Measurements from ENCODE around the gene PEX14. TPM values are rescaled to one million over a fixed set of nuclear protein-coding genes. Genes with fewer than 3 reads are reported as not detected.

PEX14 gene
- total RNA-seq, 1 donor, result 17.3 TPM

- H3K4me3 ChIP-seq (ENCODE audit: low read depth, low read length), result no peak overlapping the region
- DNase-seq (ENCODE audit: low read depth), result no peak
- no peak for TF ChIP-seq CTCF (IDR thresholded peaks at IDR 0.05; ENCODE audit: insufficient read depth, low read depth, low read length)
Measured at GRCh38 chr1:10534519-10534918, 59.8 kb downstream of the PEX14 start.

GRCh38 chr1:10536133-10536770 is 61.5 kb downstream of the PEX14 start:
- no peak overlapping the region for H3K4me3 ChIP-seq (ENCODE audit: low read depth, low read length)
- TF ChIP-seq CTCF (IDR thresholded peaks at IDR 0.05; ENCODE audit: insufficient read depth, low read depth, low read length), result no peak
- no peak for DNase-seq (ENCODE audit: low read depth)

DNA sequence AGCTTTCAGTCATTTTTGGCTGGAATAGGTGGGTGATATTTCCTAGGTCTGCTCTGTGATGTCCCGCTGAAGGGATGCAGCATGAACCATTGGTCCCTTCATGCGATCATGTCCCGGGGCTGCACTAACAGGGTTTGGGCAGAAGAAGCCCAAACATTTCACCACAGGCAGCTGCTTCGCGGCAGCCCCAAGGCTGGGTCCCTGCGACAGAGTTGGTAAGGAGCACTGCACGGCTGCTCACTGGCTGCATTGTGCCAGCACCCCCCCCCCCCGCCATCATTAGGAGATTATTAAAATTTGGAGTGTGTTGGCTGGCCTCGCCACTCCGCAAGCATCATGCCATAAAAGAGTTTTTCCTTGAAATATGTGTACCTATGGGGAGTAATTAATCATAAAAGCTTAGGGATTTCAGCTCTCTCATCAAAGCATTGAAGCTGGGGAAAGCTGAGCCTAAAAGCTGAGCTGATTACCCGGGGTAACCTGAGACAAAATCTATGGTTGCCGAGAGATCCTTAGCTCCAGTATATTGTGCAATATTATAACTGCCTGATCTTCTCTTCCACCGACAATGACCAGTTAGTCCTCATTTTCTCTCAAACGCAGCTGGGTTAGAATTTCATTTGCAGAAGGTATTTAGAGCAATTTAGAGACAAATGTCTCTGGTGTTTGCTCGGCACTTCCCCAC is 62.5 kb downstream of the PEX14 start:
- no peak overlapping the region for H3K4me3 ChIP-seq (ENCODE audit: low read depth, low read length)
- TF ChIP-seq CTCF (IDR thresholded peaks at IDR 0.05; ENCODE audit: insufficient read depth, low read depth, low read length), result no peak
- no peak for DNase-seq (ENCODE audit: low read depth)

DNA sequence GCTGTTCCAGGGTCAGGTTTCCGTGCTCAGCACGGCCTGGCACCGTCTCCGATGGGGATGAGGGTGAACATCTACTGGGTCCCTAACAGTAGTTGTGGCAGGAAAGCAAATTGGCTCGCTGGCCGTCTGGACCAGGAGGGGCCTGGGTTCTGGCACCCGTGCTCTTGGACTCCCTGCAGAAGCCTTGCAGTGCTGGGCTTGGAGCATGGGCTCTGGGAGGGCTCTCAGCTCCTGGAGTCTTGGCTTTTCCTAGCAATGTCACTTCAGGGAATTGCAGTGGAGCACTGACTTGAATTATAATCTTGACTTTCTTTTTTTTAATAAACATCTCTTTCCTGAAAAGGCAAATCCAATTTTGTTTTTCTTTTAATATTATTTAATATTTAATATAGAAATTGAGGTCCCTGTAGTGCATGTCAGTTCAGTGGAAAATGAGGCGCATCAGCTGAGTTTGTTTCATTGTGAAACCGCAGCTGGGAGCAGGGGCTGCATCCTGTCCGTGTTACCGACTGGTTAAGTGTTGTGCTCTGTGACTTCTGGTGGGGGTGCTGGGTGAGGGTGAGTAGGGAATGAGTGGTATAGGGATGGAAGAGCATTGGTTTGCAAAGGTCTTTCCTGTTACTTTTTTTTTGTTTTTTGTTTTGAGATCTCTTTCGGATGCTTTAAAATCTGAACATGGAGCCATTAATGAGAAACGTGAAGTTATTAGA is 64.1 kb downstream of the PEX14 start:
- H3K4me3 ChIP-seq (ENCODE audit: low read depth, low read length), result no peak overlapping the region
- no peak for TF ChIP-seq CTCF (IDR thresholded peaks at IDR 0.05; ENCODE audit: insufficient read depth, low read depth, low read length)
- DNase-seq (ENCODE audit: low read depth), result no peak

DNA sequence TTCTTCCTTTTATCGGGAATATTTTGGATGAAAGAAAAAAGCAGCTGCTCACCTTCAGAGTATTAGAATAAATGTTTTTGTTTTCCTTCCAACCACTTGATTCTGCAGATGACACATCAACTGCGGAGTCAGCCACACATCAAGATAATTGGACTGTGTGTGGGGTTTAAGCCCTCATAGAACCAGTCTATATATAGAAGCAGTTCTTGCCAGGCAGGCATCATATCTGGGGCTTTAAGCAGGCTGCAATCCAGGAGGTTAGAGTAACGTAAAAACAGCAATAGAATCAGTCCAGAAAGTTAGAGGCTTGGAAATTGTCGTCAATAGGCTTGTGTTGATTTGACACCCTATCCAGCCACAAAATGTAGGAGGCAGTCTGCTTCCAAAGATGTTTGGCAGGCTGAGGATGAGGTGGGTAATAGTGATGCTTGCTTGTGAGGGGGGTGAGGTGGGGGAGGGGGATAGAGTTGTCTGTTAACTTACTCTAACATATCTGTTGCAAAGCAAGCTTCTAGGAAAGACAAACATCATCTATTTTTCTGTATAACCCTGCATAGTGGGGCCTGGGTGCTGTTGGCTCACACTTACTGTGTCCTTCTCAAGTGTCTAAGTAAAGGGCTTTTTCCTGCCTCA is 64.8 kb downstream of the PEX14 start:
- H3K4me3 ChIP-seq (ENCODE audit: low read depth, low read length), result no peak overlapping the region
- DNase-seq (ENCODE audit: low read depth), result no peak
- no peak for TF ChIP-seq CTCF (IDR thresholded peaks at IDR 0.05; ENCODE audit: insufficient read depth, low read depth, low read length)

DNA sequence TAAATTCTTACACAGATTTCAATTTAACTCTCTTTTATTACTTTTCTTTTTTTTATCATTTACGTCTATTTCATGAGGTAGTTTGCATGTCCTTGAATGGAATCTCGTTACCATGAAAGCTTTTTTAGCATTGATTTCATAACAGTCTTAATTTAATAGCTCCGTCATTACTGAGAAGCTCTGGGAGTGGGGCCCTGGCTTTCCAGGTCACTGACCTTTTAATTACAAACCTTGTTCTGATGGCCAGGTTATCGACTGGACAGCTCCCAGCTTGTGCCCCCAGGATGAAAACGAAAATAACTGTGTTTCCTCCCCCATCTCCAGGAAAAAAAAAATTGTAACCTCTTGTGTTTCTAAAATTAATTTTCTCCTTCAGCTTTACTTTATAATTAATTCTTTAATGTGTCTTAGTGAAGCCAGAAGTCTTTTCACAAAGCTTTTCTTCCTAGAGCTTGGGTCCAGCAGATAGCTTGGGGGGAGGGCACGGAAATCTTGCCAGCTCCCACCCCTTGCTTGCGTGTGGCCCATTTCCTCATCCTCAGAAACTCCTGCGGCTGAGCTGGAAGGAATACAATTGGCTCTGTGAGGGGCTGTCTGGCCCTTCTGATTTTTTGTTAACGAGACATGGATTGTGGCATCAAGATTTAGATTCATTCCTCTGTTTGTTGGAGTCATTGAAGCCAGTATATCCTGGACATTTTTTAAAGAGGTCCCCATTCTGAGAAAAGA is 65.7 kb downstream of the PEX14 start:
- no peak overlapping the region for H3K4me3 ChIP-seq (ENCODE audit: low read depth, low read length)
- DNase-seq (ENCODE audit: low read depth), result peak; percentile 26
- TF ChIP-seq CTCF (IDR thresholded peaks at IDR 0.05; ENCODE audit: insufficient read depth, low read depth, low read length), result no peak

Data from fibroblast of villous mesenchyme (primary cell).